ENCODE results near the gene STAC3.
A peak's percentile ranks its signal among the peaks of the same experiment; 100 is the strongest.

STAC3 gene

DNA sequence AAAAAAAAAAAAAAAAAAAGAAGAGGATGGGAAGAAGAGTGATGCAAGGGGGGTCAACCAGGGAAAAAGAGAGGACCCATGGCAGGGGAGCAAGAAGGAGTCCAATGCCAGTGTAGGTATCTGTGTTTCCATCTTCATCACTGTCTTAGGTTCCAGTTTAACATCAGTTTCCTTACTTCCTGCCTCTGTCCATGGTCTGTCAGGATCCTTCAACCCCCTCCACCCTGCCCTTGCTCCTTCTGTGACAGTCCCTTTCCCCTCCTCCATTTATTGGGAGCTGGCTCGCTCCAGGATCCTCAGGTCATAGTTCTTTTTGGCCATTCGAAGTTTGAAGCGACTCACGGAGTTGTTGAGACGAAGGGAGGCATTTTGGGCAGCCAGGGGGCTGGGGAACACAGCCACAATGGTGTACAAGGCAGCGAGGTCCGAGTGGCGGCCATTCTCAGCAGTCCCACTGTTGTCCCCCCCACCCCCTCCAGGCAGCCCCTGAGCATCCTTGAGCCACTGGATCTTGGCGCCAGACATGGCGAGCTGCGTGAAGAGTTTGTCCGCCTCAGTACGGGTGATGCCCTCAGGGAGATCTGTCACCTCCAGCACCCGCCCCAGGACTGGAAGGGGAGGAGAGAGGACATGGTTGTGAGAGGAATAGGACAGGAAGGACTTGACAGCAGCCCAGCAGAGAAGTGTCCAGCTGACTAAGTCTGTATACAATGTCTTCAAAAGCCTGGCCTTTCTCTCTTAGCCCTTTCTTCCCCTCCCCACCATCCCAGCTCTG lies 3.7 kb upstream of the STAC3 start:
- no peak for DNase-seq

DNA sequence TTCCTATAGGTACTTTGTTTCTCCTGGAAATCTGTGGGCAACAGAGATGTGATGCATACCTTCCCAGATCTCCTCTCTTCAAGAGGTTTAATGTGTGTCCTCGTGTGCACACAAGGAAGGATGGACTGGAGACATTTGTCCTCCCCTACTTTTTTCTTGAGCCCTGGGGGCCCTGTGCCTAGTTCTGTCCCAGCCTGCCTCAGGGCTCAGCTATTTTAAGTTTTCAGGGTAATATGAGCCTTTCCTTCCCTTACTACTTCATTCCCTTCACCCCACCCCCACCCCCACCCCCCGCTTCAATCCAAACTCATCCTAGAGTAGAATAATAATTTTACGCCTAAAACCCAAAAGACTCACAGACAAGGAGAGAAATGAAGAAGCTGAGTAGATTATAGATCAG lies 446 bp downstream of the STAC3 start:
- DNase-seq, result no peak

DNA sequence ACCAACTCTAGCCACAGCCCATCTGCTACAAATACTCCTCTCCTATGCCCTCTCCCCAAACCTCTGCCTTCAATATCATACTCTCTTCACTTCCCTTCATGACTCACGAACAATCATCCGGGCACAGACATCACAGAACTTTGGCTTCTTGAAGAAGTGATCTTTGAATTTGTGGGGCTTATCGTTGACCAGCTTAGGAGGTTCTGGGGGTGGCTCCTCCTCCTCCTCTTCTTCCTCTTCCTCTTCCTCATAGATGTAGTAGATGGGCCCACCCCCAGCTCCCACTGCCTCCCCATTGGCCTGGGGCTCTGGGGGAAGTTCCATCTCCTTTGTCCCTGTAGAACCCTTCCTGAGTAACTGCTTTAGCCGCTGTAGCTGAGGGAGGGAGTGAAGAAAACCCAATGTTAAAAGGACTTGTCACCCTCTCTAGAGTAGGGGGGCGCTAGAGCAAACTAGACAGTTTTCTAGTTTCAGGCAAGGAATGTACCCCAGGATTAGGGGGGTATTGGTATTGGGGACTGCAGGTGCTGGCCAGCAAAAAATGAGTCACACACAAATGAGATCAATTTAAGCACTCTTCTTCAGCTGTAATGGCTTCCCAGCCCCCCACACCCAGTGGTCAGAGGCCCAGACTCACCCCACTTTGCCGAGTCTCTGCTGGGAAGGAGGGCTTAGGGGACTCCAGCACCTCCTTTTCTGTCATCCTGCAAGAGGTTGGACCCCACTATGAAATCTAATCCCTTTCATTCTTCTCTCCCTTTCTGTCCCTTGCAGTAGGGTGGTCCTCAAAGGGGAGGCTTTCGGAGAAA lies 1.8 kb downstream of the STAC3 start:
- DNase-seq, result no peak

DNA sequence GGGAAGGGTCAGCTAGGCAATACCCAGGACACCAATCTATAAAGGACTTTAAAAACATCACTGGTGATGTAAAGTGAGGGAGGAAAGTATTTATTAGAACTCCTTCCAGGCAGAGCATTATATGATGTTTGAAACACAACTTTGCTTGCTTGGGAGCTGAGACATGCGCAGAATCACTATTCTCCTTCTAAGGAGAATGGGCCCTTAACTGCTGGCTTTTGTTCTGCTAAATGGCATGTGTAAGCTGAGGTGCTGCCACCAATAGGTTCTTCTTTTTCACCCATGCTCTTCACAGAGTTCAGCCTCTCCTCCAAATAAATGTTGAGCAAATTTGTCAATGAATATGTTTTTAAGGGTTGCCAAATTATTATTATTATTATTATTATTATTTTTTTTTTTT lies 3.9 kb downstream of the STAC3 start:
- no peak for DNase-seq

DNA sequence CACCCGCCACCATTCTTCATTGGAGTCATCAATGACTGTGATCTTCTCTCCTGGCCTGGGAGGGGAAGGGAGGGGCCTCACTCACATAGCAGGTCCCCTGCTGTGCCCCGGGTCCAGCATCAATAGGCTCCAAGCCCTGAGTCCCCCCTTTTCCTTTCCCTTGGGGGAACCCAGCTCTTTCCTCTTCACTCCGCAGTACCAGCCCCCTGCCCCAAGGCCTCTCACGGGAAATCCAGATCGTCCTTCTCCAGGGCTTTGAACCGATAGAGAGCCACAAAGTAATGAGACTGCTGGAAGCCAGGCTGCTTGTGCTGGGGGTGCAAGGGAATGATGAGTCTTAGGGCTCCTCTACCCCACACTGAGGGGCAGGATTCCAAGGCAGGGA lies 6.7 kb downstream of the STAC3 start:
- DNase-seq, result no peak

DNA sequence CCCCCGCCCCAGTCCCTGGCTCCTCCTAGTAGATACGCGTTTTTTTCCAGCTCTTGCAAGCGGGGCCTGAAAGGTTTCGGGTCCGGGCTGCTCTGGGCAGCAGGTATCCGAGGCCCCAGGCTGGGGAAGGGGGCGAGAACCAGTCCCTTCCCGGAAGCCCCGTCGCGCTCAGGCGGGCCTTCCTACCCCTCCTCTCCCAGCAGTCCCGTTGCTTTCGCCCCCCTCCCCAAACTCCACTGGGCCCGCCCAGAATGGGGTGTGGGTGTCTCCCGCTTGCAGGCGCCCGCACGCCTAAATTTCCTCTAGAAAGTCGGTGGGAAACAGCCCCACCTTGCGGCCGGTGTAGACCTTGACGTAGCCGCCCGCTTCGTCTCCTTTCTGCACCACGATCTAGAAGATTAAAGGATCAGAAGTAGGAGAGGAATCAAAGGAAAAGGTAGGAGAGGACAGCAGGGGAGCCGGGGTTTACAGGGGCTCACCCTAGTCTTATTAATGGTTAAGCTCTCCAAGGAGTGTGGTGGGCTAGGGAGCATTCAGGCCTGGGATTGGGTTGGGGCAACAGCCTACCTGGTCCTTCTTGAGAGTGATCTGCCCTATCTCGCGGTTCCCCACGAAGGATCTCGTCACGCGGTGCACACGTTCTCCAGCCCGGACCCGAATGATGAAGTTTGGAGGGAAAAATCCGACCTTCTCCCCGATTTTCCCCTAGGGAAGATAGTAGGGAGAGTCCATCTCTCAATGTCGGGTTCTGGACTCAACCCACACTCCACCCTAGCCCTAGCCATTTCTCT lies 7.3 kb downstream of the STAC3 start:
- peak; percentile 89 for DNase-seq

DNA sequence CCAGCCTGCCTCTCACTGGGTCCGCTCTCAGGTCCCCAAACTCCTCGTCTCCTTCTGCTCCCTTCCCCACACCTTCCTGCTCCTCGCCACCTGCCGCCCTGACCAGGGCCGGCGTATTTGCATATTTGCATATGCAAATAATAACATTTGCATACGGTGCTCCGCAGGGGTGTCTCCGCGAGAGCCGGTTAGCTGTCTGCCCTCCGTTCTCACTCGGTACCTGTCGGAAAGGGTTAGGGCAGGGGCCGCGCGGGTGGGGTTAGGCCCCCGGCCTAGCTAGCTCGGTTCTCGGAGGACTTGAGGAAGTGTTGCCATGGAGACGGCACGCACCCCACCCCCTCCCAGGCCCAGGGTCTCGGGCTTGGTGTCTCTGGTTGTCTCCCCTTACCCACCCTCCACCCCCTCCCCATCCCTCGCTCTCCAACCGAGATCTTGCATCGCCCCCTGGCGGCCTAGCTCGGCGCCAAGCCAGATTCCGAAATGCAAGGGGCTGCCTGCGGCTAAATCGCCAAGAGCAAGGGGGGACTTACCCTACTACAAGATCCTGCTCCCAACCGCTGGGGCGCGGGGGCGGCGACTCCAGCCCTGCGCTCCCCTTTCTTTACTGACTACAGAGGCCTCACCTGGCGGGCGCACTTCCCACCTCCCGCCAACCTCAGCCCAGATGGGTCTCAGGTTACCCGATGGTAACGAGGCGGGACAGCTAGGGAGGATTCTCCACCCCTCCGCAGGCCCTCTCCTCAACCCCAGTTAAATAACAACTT lies 8.1 kb downstream of the STAC3 start:
- DNase-seq, result peak; percentile 94

DNA sequence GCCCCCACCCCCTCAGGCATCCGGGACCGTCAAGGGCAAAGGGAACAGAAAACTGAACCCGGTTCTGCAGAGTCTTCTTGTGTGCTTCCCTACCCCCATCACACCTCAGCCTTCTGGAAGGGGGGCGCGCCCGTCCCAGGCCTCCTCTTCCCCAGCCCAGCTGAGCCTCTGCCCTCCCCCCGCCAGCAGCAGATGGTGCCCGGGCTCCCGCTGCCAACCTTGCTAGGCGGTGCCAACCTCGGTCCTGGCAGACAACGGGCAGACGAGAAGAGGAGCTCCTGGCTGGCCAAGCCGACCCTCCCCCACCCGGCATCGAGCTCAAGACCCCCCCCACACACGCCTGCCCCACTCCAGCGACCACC lies 8.7 kb downstream of the STAC3 start:
- peak; percentile 80 for DNase-seq

DNA sequence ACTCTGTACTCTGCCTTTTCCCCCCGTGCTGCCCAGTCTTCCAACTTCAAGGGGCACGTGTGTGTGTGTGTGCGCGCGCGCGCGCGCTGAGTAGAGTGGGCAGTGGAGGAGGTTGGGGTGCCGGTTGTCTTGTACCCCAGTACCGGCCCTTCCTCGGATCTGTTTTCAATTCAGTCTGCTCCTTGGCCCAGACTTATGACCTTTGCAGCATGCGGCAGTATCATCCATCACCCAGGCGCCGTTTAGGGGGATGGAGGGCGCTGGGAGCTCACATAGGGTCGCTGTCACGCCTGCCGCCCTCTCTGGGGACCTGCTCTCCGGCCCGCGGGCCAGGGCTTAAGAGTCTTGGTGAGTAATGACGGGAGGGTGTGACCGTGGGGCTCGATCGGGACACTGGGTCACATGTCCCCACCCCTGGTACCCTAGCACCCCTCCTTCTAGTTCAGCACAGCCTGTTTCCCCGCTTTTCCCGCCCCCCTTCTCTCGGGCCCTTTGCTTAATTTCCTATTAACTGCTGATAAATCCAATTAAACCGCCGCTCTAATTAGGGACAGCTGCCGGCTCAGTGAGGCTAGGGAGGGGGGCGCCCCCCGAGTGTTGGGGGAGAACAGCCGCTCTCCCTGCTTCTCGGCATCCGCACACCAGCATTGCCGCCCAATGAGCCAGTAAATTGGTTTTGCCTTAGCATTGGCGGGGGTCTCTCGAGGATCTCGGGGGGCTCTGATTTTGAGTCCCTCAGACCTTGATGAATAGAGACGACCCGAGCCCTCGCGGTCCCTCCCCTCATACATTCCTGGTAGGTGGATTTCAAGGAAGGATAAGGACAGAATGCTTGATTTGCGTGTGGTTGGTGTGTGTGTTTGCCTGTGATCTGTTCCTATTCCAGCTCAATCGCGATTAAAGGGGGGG lies 9.3 kb downstream of the STAC3 start:
- DNase-seq, result no peak

DNA sequence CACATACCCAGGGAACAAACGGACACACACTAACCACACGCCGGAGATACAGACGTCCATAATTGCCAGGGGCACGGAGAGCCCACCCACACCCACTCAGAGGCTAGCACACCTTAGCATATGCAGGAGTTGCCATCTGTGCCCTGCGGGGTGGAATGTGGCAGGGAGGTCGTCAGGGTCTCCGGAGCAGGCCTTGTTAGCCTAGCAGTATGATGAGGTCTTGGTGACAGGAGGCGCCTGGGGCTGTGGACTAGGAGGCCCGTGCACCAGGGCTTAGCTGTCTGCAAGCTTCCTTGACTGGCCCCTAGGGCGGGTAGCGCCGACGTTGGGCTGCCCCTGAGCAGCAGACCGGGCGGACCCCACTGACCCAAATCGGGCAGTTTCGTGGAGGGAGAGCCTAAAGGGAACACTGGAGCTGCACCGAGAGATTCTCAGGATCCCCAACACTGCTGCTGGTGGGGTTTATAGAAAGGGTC lies 10.0 kb downstream of the STAC3 start:
- peak; percentile 33 for DNase-seq

DNA sequence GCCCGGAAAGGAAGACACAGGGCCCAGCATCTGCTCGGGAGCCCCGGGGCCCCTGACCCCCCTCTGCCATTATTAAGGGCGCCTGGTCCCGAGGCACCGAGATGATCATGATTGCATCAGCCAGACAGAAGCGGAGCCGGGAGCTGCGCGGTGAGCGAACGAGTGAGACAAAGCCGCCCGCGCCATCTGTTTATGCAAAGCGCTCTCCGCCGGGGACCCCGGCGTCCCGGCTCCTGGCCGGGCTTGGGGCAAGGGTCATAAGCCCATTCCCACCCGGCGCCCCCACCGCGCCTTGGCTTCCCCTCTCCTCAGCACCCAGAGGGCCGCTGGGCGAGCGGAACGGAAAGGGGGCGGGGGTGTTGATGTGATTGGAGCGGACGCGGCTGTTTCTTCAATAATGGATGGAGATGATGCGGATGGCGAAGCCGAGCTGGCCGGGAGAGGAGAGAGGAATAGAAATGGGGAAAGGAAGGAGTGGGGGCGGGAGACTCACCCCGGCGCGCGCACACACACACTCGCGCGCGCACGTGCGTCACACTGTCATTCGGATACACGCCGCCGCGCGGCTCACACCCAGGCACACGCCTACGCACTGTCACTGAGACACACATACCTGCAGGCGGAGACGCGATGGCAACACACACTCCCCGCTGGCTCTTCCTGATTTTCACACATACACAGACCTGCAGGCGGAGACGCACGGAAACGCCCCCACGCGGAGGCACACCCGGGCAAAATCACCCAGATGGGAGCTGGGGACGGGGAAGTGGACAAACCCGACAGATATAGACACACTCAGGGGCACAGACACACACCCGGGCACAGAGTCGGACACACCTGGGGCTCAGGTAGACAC lies 10.7 kb downstream of the STAC3 start:
- peak; percentile 77 for DNase-seq

DNA sequence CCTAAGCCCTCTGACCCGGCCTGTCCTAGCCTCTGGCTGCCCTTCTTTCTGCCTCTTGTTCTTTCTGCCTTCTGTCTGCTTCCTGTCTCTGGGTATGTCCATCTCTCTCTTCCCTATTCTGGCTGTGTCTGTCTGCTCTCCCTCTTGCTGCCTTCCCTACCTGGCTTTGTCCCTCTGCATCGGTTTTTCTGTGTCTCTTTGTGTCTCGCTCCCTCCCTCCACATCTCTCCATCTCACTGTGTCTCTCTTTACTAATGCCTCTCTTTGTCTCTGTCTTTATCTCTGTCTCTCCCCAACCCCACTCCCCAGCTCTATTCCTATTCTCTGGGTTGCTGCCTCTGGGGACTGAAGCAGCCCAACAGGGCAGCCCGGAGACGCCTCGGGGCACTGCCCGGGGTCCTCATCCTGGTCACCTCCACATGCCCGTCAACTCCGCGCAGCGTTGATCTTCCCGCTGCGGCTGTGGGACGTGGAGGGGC lies 11.4 kb downstream of the STAC3 start:
- no peak for DNase-seq

DNA sequence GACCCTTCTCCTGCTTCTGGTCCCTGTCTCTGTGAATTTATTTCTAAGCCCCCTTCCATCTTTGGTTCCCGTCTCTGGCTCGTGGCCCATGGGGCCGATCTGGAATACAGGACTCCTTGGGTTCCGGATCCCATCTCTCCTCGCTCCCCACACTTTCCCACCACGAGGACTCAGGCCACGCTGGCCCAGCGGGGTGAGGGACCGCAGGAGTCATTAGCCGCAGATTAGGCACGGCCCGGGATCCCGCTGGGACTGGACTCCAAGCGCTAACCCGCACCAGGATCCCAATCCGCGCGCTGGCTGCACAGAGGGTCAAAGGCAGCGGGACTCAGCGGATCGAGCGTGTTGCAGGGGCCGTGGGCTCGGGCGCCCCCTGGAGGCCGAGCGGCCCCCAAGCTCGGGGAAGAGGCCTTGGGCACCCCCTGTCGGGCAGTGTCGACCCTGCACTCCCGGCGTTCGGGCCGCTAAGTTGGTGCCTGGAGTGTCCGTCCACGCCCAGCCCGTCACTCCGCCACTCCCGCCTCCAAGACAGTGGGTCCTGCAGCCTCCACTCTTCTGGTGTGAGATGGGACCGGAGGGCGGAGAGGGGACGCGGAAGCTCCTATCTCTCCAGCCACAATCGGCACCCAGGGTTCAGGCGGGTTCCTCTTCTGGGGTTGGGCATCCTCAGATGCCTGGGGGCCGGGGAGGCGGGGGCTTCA lies 12.0 kb downstream of the STAC3 start:
- peak; percentile 91 for DNase-seq

DNA sequence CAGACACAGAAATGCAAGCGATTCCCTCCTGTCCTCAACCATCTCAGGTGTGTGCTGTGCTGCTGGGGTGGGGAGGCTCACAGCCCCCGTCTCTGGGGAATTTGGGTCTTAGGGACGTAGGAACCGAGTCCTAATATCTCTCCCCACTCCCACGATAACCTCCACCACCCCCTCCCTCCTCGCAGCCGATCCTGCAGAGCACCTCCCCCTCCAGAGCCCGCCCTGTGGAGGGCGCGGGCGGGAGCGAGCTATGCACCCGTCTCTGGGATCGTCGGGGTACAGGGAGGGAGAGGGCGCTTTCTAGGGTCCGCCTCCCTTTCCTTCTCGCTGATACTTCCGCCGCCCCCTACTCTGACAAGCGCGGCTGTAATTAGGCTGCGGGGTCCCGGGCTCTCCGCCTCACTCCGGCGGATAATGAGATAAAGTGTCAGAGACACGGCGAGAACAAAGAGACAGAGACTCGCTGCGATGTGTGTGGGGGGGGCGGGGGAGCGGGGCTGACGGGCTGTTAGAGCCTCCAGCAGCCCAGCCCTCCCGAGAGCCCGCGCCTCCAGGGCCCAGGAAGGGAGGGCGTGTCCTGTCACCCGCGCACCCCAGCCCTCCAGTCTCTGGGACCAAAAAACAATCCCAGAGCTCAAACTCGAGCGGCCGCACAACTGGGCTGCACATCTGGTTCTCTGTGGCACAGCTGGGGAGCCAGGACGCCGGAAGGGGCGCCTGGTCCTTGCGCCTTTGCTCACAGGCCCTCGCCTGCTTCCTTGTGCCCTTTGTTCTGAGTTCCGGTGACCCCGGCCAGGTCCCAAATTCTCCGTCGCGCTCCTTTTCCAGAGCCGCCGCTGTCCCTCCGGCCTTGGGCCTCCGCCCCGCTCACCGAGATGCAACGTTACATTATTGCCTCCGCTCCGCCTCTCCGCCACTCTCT lies 12.8 kb downstream of the STAC3 start:
- DNase-seq, result peak; percentile 80

DNA sequence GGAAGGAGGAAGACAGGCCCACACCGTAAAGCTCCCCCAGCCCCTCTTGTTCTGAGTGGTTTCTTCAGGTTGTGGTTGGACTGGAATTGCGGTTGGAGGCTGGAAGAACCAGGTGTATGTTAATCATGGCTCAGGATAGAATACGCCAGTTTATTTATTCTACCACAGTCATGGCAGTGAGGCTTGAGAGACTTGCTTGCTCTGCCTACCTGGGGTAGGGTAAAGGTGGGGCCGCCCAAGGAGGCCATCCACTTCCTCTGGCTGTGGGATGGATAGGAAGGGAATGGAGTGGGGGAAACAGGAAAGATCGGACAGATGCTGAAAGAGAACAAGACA lies 13.4 kb downstream of the STAC3 start:
- no peak for DNase-seq

DNA sequence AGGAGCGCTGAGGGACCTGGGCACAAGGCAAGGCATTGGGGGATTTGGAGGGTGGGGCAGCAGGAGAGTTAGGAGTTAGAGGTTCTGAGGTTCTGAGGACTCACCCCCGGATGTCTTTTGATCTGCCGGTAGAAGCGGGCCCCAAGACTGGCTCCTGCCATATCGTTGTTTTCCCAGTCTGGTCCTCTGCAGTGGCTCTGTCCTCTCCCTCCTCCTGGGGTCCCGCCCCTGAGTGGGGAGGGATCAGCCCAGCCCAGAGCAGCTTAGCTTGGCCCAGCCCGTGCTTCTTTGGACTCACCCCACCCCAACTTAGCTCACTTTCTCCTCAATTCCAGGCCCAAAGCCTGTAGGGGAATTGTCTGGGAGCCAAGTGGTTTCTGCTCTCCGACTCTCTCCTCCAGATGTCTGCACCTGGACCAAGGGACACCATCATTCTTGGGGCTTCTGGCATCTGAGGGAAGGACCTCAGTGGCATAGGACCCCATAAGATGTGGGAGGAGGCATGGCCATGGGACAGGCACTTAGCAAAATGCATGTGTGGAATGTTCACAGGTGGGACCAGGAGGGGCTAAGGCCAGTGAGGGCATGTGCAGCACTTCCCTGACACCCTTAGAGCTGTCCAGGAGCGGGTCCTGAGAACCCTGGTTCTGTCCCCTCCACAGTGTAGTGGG lies 13.9 kb downstream of the STAC3 start:
- no peak for DNase-seq

DNA sequence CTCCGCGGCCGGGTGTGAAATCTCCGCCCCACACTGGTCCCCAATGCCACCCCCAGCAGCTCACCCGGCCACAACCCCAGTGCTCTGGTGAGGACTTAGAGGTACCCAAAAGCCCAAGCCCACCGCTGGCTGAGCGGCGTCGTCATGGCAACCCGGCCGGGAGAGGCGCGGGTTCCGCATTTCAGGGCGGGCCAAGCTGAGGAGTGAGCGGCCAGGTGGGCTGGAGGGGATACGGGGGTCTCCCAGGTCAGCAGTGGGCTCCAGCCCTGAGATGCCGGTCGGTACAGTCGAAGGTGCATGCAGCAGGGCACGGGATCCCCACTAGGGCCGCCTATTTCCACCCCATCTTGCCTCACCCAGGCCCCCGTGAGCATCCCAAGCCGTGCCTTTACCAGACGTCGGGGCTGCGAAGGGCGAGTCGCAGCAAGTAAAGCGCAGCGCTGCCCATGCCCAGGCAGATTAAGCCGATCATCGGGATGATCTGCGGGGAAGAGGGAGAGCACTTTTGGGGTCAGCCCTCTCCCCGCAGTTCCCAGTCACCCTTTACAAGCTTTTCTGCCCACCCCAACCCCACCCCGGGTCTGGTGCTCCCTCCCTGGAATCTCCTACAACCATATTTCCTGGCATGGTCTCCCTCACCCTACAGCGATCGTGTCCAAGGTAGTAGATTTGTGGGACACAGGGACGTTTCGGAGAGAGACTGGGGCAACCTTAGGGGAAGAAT lies 14.6 kb downstream of the STAC3 start:
- DNase-seq, result no peak

DNA sequence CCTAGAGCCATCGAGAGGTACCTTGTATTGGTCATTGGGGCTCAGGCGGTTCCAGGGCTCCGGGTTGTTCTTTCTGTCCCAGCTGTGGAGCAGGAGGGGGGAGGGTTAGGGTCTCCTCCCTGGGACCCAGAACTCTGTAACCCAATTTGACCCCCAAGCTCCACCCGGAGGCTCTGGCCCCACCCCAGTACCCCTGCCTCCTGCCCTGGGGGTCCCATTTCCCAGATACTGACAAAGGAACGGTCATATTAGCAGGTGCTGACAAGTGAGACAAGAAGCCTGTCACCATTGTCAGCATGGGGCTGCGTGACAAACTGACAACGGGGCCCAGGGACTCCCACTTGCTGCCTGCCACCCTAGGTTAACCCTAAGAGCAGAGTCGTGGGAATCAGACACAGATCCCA lies 15.3 kb downstream of the STAC3 start:
- DNase-seq, result no peak
